Effector CD4-positive, alpha-beta T cell (primary cell): Measurements from ENCODE around the gene CDC42SE2.
A peak's percentile ranks its signal among the peaks of the same experiment; 100 is the strongest.
"Not testable (repeated sequence)": the region's sequence is repeated elsewhere in the genome, so short reads cannot be mapped to it uniquely, and the experiment has no call there.

Experiments used
- DNase-seq: peaks from one replicate; pipeline ENCODE4 v3.0.0-alpha.2; 2020

The CDC42SE2 gene

DNA sequence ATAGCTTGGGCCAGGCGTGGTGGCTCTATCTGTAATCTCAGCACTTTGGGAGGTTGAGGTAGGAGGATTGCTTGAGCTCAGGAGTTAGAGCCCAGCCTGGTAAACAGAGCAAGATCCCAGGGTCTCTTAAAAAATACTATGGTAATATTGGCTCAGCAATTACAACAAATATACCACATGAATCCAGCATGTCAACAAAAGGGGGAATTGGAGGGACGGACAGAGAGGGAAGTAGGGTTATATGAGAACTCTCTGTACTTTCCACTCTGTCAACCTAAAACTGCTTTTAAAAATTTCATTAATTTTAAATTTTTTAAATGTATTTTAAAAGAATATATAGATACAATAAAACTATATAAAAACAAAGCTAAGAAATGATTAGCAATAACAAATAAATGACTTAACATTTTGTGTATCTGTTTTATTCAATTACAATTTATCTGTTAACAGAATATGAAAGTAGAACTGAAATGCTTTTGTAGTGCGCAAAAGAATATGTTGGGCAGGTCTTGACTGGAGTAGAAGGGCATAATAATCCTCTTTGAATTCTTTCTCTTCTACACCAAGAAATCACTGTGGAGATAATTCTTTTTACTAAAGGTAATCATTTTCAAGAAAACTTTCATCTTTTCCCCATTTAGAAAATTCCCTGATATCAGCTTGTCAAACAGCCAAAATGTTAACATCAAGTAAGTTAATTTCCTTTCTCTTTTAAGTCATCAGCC, 12.9 kb upstream of the CDC42SE2 start:
- DNase-seq = no peak

DNA sequence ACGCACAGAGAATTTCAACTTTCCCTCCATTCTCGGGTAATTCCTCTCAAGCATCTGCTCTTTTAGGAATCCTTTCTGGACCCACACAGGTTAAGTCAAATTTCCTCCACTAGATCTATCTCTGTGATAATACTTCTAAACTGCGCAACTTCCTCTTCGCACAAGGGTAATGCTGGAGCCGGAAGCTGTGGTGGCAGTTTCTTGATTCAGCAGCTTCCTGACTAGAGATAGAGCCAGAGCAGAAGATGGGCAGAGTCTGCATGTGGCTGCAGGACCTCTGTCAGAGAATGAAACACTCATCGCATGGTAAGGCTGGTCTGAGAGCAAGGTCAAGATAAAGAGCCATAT, 11.1 kb upstream of the CDC42SE2 start:
- DNase-seq = peak; percentile 78

GRCh38 chr5:131254025-131254424, 9.8 kb upstream of the CDC42SE2 start:
- DNase-seq = not testable (repeated sequence)

- no peak for DNase-seq
Observed at GRCh38 chr5:131254741-131255140, 9.1 kb upstream of the CDC42SE2 start.

DNA sequence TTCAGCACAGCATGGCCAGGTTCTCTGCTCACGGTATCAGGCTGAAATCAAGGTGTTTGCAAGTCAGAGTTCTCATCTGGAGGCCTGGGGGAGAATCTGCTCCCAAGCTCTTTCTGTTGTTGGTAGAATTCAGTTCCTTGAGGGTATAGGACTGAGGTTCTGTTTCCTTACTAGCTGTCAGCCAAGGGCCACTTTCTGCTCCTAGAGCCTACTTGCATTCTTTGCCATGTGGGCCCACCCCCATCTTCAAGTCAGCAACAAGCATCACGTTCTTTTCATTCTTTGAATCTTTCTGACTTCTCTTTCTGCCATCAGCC, 7.4 kb upstream of the CDC42SE2 start:
- no peak for DNase-seq

GRCh38 chr5:131258733-131259132, 5.1 kb upstream of the CDC42SE2 start:
- DNase-seq = no peak

GRCh38 chr5:131259326-131259725, 4.5 kb upstream of the CDC42SE2 start:
- no peak for DNase-seq

- DNase-seq = no peak
Observed at GRCh38 chr5:131260895-131261294, 3.0 kb upstream of the CDC42SE2 start.

DNA sequence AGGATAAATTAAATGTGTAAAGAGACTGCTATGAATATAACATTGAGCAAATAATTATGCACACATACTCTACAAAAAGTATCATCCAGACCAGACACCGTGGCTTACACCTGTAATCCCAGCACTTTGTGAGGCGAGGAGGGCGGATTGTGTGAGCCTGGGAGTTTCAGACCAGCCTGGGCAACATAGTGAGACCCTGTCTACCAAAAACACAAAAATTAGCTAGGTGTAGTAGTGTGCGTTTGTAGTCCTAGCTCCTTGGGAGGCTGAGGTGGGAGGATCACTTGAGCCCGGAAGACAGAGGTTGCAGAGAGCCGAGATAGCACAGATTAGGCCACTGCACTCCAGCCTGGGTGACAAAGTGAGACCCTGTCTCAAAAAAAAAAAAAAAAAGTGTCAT, 2.4 kb upstream of the CDC42SE2 start:
- no peak for DNase-seq

DNA sequence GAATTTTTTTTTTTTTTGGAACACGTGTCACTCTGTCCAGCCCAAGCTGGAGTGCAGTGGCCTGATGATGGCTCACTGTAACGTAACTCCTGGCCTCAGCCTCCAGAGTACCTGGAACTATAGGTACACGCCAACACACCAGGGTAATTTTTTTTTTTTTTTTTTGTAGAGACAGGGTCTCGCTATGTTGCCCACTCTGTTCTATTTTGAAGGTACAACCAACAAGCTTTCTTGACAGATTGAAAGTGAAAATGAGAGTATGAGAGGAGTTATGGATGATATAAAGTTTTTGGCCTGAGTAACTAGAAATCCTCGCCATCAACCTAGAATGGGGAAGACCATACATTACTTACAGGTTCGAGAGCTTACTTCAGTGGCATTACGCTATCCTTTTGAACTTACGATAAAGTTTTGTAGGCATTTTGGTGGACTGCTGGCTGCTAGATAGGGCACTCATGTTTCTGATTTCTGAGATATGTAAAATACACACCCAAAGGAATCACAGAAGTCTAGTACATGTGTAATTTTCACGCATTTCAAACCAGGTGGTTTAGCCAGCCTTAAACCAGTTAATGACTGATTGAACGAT, 806 bp upstream of the CDC42SE2 start:
- no peak for DNase-seq

- no peak for DNase-seq
Observed at GRCh38 chr5:131264451-131265099, 722 bp downstream of the CDC42SE2 start.

- DNase-seq = no peak
Observed at GRCh38 chr5:131265311-131265803, 1.5 kb downstream of the CDC42SE2 start.

DNA sequence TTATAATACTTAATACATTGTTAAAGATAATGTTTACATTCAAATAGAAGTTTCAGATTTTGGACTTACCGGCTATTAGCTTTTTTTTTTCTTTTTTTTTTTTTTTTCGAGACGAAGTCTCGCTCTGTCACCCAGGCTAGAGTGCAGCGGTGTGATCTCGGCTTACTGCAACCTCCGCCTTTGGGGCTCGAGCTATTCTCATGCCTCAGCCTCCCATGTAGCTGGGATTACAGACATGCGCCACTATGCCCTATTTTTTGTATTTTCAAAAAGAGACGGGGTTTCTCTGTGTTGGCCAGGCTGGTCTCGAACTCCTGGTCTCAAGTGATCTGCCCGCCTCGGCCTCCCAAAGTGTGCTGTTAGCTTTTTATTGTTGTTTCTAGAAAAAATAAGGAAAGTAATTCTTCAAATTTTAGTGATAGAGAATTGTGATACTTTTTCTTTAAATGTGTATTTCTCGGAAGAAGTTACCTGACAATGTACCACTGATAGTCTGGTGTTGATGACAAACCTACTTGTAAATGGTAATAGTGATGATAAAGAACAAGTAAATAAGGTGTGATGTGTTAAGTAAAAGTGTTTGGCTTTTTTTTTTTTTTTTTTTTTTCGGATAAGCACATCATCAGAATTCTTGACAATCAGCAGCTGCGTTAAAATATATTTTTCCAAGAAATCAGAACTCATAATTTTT, 2.7 kb downstream of the CDC42SE2 start:
- DNase-seq = no peak

DNA sequence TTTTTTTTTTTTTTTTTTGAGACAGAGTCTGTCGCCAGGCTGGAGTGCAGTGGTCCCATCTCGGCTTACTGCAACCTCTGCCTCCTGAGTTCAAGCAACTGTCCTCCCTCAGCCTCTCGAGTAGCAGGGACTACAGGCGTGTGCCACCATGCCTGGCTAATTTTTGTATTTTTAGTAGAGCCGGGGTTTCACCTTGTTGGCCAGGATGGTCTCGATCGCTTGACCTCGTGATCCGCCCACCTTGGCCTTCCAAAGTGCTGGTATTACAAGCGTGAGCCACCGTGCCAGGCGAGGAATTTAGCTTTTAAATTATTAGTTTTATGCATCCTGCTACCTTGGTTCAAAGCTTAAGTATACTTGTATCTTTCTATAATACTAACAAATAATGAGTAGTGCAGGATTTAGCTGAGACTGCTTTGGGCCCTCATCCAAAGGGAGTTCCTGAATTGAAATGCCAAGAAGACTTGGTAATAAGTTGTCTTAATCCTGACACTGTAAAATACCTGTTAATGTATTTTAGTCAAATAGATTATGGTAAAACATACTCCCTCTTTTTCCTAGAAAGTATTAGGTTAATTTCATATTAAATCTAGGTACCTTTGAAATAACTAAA, 5.0 kb downstream of the CDC42SE2 start:
- DNase-seq = no peak

DNA sequence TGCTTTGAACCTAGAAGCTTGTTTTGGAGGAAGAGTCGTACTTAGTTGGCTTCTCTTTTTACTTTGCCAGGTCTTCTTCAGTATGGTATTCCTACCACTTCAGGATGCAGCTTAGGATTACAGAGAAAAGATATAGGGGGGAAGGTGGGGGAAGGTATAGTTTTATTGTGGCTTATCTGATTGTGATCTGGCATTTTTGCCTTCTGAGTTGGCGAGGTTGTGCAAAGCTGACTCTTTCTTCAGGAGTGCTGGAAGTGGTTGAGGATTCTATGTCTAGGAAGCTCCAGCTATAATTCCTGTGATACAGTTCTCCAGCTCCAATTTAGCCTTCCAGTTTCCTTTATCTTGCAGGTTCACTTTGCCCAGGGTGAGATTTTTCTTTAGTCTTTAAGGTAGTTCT, 7.0 kb downstream of the CDC42SE2 start:
- no peak for DNase-seq

GRCh38 chr5:131271888-131272287, 8.0 kb downstream of the CDC42SE2 start:
- not testable (repeated sequence) for DNase-seq

DNA sequence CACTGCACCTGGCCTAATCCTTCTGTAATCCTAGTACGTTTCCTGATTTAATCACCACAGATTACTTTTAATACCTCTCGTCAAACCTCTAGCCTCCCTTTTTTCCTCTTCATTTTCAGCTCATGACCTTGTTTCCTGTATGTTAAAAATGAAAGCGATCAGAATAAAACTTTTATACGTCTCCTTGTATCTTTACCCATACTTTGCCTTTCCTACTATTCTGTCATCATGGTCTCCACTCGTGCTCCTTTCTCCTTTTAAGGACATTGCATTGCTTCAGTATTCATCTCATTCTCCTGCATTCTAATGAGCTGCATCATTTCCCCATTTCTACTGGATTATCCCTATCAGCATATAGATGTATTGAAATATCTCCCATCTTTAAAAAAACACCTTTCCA, 8.5 kb downstream of the CDC42SE2 start:
- DNase-seq = no peak

GRCh38 chr5:131272724-131273123, 8.9 kb downstream of the CDC42SE2 start:
- no peak for DNase-seq

- no peak for DNase-seq
Observed at GRCh38 chr5:131274326-131275063, 10.6 kb downstream of the CDC42SE2 start.

DNA sequence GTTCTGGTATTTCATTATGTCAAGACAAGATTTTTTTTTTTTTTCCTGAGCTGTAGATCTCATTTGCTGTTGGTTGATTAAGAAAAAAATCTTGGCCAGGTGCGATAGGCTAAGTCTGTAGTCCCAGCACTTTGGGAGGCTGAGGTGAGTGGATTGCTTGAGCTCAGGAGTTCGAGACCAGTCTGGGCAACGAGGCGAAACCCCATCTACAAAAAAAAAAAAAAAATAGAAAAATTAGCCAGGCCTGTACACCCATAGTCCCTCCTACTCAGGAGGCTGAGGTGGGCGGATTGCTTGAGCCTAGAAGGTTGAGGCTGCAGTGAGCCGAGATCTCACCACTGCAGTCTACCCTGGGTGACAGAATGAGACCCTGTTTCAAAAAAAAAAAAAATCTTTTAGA, 12.2 kb downstream of the CDC42SE2 start:
- no peak for DNase-seq

DNA sequence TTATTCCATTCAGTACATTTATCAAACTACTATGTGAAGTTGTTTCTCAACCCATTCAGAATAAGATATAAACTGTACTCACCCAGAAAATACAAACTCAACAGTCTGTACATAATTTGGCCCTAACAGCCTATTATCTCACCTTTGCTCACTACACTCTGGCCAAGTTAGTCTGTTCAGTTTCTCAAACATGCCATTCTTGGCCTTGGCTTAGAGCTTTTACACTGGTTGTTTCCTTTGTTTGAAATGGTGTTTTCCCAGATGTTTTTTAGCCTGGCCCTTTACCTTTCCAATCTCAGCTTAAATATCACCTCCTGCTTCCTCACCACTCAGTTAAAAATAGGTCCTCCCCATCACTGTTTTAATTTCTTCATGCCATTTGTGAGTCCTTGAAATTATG, 13.6 kb downstream of the CDC42SE2 start:
- DNase-seq = no peak

GRCh38 chr5:131277875-131278740, 14.3 kb downstream of the CDC42SE2 start:
- no peak for DNase-seq
